GM10847 (cell line): Measurements from ENCODE around the gene FAM163B.

Experiments
- POLR2A ChIP-seq: IDR thresholded peaks from 2 replicates; pipeline ENCODE4 v1.6.1; 2011; ENCODE audit not compliant: insufficient read length; ENCODE audit errors: extremely low read depth

FAM163B gene

GRCh38 chr9:133642708-133643361 lies 33.6 kb upstream of the FAM163B start:
- no peak for TF ChIP-seq POLR2A

- no peak for TF ChIP-seq POLR2A
Observed at GRCh38 chr9:133641861-133642595, 32.8 kb upstream of the FAM163B start.

- no peak for TF ChIP-seq POLR2A
Observed at GRCh38 chr9:133641396-133641655, 32.1 kb upstream of the FAM163B start.

- no peak for TF ChIP-seq POLR2A
Observed at GRCh38 chr9:133640580-133641395, 31.6 kb upstream of the FAM163B start.

- TF ChIP-seq POLR2A, result no peak
Observed at GRCh38 chr9:133640160-133640559, 31.0 kb upstream of the FAM163B start.

GRCh38 chr9:133639613-133640012 lies 30.4 kb upstream of the FAM163B start:
- TF ChIP-seq POLR2A, result no peak

- TF ChIP-seq POLR2A, result no peak
Observed at GRCh38 chr9:133638711-133639110, 29.5 kb upstream of the FAM163B start.

GRCh38 chr9:133638076-133638475 lies 28.9 kb upstream of the FAM163B start:
- no peak for TF ChIP-seq POLR2A

GRCh38 chr9:133637451-133638055 lies 28.4 kb upstream of the FAM163B start:
- no peak for TF ChIP-seq POLR2A

- TF ChIP-seq POLR2A, result no peak
Observed at GRCh38 chr9:133636902-133637301, 27.7 kb upstream of the FAM163B start.

GRCh38 chr9:133635533-133636531 lies 26.6 kb upstream of the FAM163B start, which contains the start of gene DBH:
DBH (plus strand) TSS chr9:133636363; CDS start chr9:133636372, 9 bp downstream.
- no peak for TF ChIP-seq POLR2A

GRCh38 chr9:133635098-133635497 lies 25.9 kb upstream of the FAM163B start:
- no peak for TF ChIP-seq POLR2A

GRCh38 chr9:133634081-133634691 lies 25.0 kb upstream of the FAM163B start:
- TF ChIP-seq POLR2A, result no peak

- no peak for TF ChIP-seq POLR2A
Observed at GRCh38 chr9:133633681-133634080, 24.5 kb upstream of the FAM163B start.
